ENCODE results near the gene CHD9NB. TPM values are rescaled to one million over a fixed set of nuclear protein-coding genes. Genes with fewer than 3 reads are reported as not detected.

Gene CHD9NB
- total and polyA plus RNA-seq, 2 of the 4 experiments (the other 2 are of a cell fraction), result 0.94 to 1.1 TPM

GRCh38 chr16:53054670-53055485 lies 2.2 kb upstream of the CHD9NB start, which contains the start of gene CHD9 (continued):
- peak; percentile 83; the same call in 1 of the 2 replicates for TF ChIP-seq CHD1 (IDR thresholded peaks at IDR 0.05; ENCODE audit: low read depth, low read length)

- Histone ChIP-seq H3K9ac (ENCODE audit: low read depth, low read length) (peak overlapping the region; percentile 84), H3K23ac (ENCODE audit: low read depth, low read length) (peak overlapping the region; percentile 58), H2BK20ac (ENCODE audit: low read depth, low read length) (peak overlapping the region; percentile 54), H3K9me3 (ENCODE audit: control insufficient read depth, insufficient read depth, low read length) (no peaks in the 10 kb centered on the region), H2AFZ (replicated peaks; ENCODE audit: low read length, poor library complexity) (peak overlapping the region; percentile 96), H3K27ac (ENCODE audit: insufficient read depth, low read length) (peak overlapping the region; percentile 88), H3K4me3 (ENCODE audit: insufficient read depth, low read depth, low read length) (peak overlapping the region; percentile 33), H3K14ac (replicated peaks; ENCODE audit: low read depth, low read length) (peak overlapping the region; percentile 72), H2AK9ac (replicated peaks; ENCODE audit: low read depth, low read length, poor library complexity) (peak overlapping the region; percentile 93), H4K8ac (ENCODE audit: low read depth in 2 of 2, low read length in 2 of 2) (peak overlapping the region; percentile 87 to 95), H3K56ac (ENCODE audit: extremely low read depth, insufficient read depth, low read length) (peak overlapping the region; percentile 83), H3K4me1 (ENCODE audit: control insufficient read depth, insufficient read depth, low read length) (peaks cover 20% of the 10 kb centered on the region), H4K5ac (ENCODE audit: low read depth, low read length) (peak overlapping the region; percentile 57), H2BK5ac (ENCODE audit: low read depth, low read length, poor library complexity, severe bottlenecking) (peak overlapping the region; percentile 70), H3K18ac (ENCODE audit: low read depth, low read length) (peak overlapping the region; percentile 39; the same call in 1 of the 2 replicates), H3K4ac (ENCODE audit: low read depth, low read length) (peak overlapping the region; percentile 90), H3K27me3 (ENCODE audit: control insufficient read depth, insufficient read depth, low read length) (no peaks in the 10 kb centered on the region), H3K36me3 (ENCODE audit: control insufficient read depth, insufficient read depth, low read length) (no peaks in the 10 kb centered on the region; the same call in 1 of the 2 replicates), H3K9me1 (ENCODE audit: insufficient read depth, low read length) (peaks cover 12% of the 10 kb centered on the region), H2AK5ac (ENCODE audit: low read depth, low read length) (peak overlapping the region; percentile 78), H2BK15ac (ENCODE audit: low read depth, low read length) (peak overlapping the region; percentile 76; the same call in 2 of the 3 replicates), H3K79me1 (ENCODE audit: low read depth in 1 of 2, low read length in 2 of 2) (peaks cover 12 to 59% of the 10 kb centered on the region in 2 experiments), H2BK120ac (ENCODE audit: low read depth, low read length) (peak overlapping the region; percentile 79), H4K20me1 (ENCODE audit: insufficient read depth, low read length) (no peaks in the 10 kb centered on the region), H3K4me2 (ENCODE audit: low read depth, low read length) (peak overlapping the region; percentile 79), H4K91ac (ENCODE audit: insufficient read depth, low read depth, low read length) (peak overlapping the region; percentile 84)
- DNase-seq (no peak), ATAC-seq (ENCODE audit: low read depth) (peak; percentile 6)
- WGBS, 2 experiments (ENCODE audit: extremely low coverage in 2 of 2, insufficient read length in 1 of 2), result no CpG with 5 or more reads among the region's 13 CpGs
- ChIA-PET POLR2A (ENCODE audit: unreplicated experiment) (no interaction called here), CTCF (interaction anchor here (0.6 to 3.0 kb wide), 7 partner anchors 45 to 229 kb away, joined by 3 to 17 read pairs (median 13); no protein-coding TSS in a partner anchor)
- dilution Hi-C loops (cut with HindIII; ENCODE audit: low sequenced_read_pairs, unreplicated experiment) (no loop called here), in situ Hi-C loops (cut with MboI; ENCODE audit: low sequenced_read_pairs) (loop anchor here (10.0 to 25.0 kb wide), 4 partner anchors 101 to 1167 kb away; partner anchors contain the start of gene RBL2), intact Hi-C loops (cut with micrococcal nuclease) (loop anchor here (2.0 to 5.0 kb wide), 4 partner anchors 27 to 229 kb away; no protein-coding TSS in a partner anchor)
- TF ChIP-seq RCOR1 (IDR thresholded peaks at IDR 0.05; ENCODE audit: insufficient replicate concordance, low read length), result no peak
- TF ChIP-seq MAZ (IDR thresholded peaks at IDR 0.05; ENCODE audit: borderline replicate concordance, low read depth, low read length), result no peak
- TF ChIP-seq MAFK (IDR thresholded peaks at IDR 0.05; ENCODE audit: low read depth, low read length), result no peak
- TF ChIP-seq BHLHE40 (IDR thresholded peaks at IDR 0.05; ENCODE audit: low read depth, low read length), result no peak
- no peak for TF ChIP-seq POLR2A (IDR thresholded peaks at IDR 0.05; ENCODE audit: low read depth, low read length)
- BruUV-seq (replicated peaks), result no TSS peak
Observed at GRCh38 chr16:53053967-53054669, 1.4 kb upstream of the CHD9NB start.

Data from IMR-90 (cell line).